Measurements from ENCODE around the gene TRAF3IP1.

DNA sequence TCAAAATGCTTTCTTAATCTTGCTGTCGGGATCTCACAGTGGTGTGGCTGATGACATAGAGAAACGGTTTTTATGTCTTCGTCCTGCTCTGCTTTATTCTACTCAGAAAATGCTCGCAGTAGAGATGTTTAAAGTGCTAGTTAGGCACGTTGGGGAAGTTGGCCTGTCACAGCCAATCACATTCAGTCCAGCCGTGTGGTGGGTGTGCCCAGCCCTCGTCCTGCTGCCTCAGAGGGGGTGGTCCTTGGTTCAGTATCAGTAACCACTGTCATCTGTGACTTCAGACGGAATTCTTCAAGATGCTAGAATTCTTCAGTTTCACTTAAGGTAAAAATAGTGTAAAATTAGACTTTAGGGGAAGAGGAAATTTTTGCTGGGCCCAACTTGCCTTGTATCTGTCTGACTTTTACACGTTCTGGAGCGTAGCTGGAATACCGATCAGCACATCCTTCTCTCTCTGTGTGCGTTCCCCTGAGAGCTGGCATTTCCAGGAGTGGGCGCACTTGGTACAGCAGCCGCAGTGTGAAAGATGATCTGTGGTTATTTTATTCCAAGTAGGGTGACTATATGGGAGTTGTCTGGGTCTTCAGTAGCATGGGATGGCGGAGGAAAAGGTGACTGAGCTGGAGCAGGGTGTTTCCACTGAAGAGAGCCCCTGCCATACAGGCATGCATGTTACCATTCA lies 18.5 kb downstream of the TRAF3IP1 start:
- no peak for TF ChIP-seq GATA2 (IDR thresholded peaks at IDR 0.05; ENCODE audit: low read depth, low read length)
- TF ChIP-seq GATA3 (IDR thresholded peaks at IDR 0.05; ENCODE audit: low read depth, low read length): no peak
